Measurements from ENCODE around the gene SRCIN1. TPM values are rescaled to one million over a fixed set of nuclear protein-coding genes. Genes with fewer than 3 reads are reported as not detected.

SRCIN1 gene
- total and polyA plus RNA-seq, 2 donors (not counting 1 experiment from before 2014, with no cell fraction given) = 0.44 to 1.1 TPM

DNA sequence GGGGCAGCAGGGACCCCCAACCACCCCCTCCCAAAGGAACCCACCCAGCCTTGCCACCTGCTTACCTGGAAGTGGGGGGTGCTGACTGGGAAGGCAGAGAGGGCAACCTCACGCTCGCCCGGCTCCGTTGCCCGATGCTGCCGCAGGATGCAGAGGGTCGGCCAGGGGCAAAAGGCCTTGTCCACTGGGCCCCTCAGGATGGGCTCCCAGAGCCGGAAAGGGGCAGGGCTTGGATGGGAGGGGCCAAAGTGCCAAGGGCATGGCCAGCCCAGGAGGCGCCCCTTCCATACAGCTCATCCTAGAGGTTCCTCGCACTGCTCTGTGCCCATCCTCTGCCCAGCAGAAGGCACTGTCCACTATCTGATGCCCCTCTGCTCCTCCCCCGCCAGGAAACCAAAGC is 59.4 kb downstream of the SRCIN1 start:
- peaks cover 25% of the 10 kb centered on the region for H3K27me3 Mint-ChIP-seq

DNA sequence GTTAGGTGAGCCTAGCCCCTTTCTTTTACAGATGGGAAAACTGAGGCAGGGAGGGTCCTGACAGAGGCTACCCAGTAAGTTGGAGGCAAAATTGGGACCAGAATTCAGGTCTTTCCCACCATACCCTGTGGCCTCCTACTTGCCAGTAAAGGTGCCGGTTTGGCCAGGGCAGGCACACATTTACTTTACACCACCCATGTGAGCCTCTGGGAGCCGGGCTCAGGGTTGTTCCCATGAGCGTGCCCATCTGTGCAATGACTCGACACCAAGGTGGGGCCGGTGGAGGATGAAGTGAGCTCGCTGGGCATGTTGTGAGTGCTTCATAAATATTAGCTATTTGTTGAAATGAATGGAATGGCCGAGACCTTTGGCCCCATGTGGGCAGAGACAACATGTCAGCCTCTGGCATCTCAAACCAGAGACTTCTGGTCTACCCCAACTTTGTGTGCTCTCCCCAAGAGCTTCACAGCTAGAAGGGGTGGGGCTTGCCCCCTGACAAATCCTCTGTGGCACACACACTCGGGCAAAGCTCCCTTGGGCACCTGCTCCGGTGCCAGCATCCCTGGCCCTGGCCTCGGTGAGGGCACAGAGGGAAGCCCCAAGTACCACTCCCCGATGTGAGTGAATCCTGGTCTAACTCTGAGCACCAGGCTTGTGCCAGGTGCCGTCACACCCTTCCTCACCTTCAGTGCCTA is 60.1 kb downstream of the SRCIN1 start:
- Histone ChIP-seq H3K9me3 (ENCODE audit: control extremely low read depth in 1 of 3, control insufficient read depth in 2 of 3, insufficient read depth in 1 of 3, low read length in 2 of 3) (no peaks in the 10 kb centered on the region), H3K9ac (ENCODE audit: low read length) (no peak overlapping the region), H4K20me1 (ENCODE audit: control insufficient read depth, insufficient read depth, low read length, poor library complexity, severe bottlenecking) (no peaks in the 10 kb centered on the region), H3K79me2 (ENCODE audit: control insufficient read depth, insufficient read depth, low read length) (no peaks in the 10 kb centered on the region), H2AFZ (ENCODE audit: insufficient read depth, low read depth, low read length, poor library complexity, severe bottlenecking) (no peak overlapping the region), H3K4me2 (replicated peaks; ENCODE audit: low read depth, low read length, poor library complexity, severe bottlenecking) (no peak overlapping the region), H3K27me3 (replicated peaks in 1 of 4; ENCODE audit: control extremely low read depth in 1 of 4, control insufficient read depth in 3 of 4, insufficient read depth in 4 of 4, low read length in 3 of 4) (peaks cover 0 to 8% (median 1%) of the 10 kb centered on the region in 4 experiments), H3K27ac (ENCODE audit: low read length in 2 of 2) (no peak overlapping the region), H3K36me3 (replicated peaks in 1 of 2; ENCODE audit: control extremely low read depth in 1 of 2, control insufficient read depth in 1 of 2, extremely low read depth in 1 of 2, insufficient read depth in 2 of 2, low read length in 1 of 2) (no peaks in the 10 kb centered on the region), H3K4me3 (ENCODE audit: control extremely low read depth in 1 of 5, extremely low read depth in 1 of 5, insufficient read depth in 1 of 5, low read depth in 2 of 5, low read length in 4 of 5) (no peak overlapping the region), H3K4me1 (ENCODE audit: control insufficient read depth in 2 of 2, insufficient read depth in 2 of 2, low read length in 2 of 2) (no peaks in the 10 kb centered on the region)
- Mint-ChIP-seq H3K27me3 (peaks cover 24% of the 10 kb centered on the region), H3K4me3 (no peak overlapping the region), H3K27ac (no peak overlapping the region), H3K9me3 (ENCODE audit: insufficient read depth) (no peaks in the 10 kb centered on the region), H3K4me1 (no peaks in the 10 kb centered on the region)
- DNase-seq (no peak), ATAC-seq (ENCODE audit: low read depth) (no peak)
- ChIA-PET POLR2A (no interaction called here), CTCF (interaction anchor here (1.2 kb wide), 1 partner anchor 190 kb away, joined by 3 read pairs; no protein-coding TSS in a partner anchor)
- TF ChIP-seq, protein P1, sequence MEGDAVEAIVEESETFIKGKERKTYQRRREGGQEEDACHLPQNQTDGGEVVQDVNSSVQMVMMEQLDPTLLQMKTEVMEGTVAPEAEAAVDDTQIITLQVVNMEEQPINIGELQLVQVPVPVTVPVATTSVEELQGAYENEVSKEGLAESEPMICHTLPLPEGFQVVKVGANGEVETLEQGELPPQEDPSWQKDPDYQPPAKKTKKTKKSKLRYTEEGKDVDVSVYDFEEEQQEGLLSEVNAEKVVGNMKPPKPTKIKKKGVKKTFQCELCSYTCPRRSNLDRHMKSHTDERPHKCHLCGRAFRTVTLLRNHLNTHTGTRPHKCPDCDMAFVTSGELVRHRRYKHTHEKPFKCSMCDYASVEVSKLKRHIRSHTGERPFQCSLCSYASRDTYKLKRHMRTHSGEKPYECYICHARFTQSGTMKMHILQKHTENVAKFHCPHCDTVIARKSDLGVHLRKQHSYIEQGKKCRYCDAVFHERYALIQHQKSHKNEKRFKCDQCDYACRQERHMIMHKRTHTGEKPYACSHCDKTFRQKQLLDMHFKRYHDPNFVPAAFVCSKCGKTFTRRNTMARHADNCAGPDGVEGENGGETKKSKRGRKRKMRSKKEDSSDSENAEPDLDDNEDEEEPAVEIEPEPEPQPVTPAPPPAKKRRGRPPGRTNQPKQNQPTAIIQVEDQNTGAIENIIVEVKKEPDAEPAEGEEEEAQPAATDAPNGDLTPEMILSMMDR (IDR thresholded peaks at IDR 0.05) = no peak
- TF ChIP-seq EZH2 (IDR thresholded peaks at IDR 0.05; ENCODE audit: borderline replicate concordance, insufficient read depth, low read depth, low read length, poor library complexity, severe bottlenecking) = no peak
- WGBS (ENCODE audit: insufficient coverage) = 83% methylated on average over 8 of the region's 12 CpGs
- intact Hi-C loops (cut with micrococcal nuclease) = no loop called here

More for the DNA sequence above, 59.4 kb downstream of the SRCIN1 start:
- DNase-seq = no peak
- Histone ChIP-seq H3K4me1 (ENCODE audit: control insufficient read depth in 2 of 2, insufficient read depth in 2 of 2, low read length in 2 of 2) (no peaks in the 10 kb centered on the region), H2AFZ (ENCODE audit: insufficient read depth, low read depth, low read length, poor library complexity, severe bottlenecking) (no peak overlapping the region), H3K9me3 (ENCODE audit: control extremely low read depth in 1 of 3, control insufficient read depth in 2 of 3, insufficient read depth in 1 of 3, low read length in 2 of 3) (no peaks in the 10 kb centered on the region), H3K27ac (ENCODE audit: low read length in 2 of 2) (no peak overlapping the region), H3K36me3 (replicated peaks in 1 of 2; ENCODE audit: control extremely low read depth in 1 of 2, control insufficient read depth in 1 of 2, extremely low read depth in 1 of 2, insufficient read depth in 2 of 2, low read length in 1 of 2) (no peaks in the 10 kb centered on the region), H4K20me1 (ENCODE audit: control insufficient read depth, insufficient read depth, low read length, poor library complexity, severe bottlenecking) (no peaks in the 10 kb centered on the region), H3K27me3 (replicated peaks in 1 of 4; ENCODE audit: control extremely low read depth in 1 of 4, control insufficient read depth in 3 of 4, insufficient read depth in 4 of 4, low read length in 3 of 4) (peaks cover 0 to 8% (median 1%) of the 10 kb centered on the region in 4 experiments), H3K4me2 (replicated peaks; ENCODE audit: low read depth, low read length, poor library complexity, severe bottlenecking) (no peak overlapping the region), H3K4me3 (ENCODE audit: control extremely low read depth in 1 of 5, extremely low read depth in 1 of 5, insufficient read depth in 1 of 5, low read depth in 2 of 5, low read length in 4 of 5) (no peak overlapping the region), H3K79me2 (ENCODE audit: control insufficient read depth, insufficient read depth, low read length) (no peaks in the 10 kb centered on the region), H3K9ac (ENCODE audit: low read length) (no peak overlapping the region)
- WGBS (ENCODE audit: insufficient coverage) = 75% methylated on average over 5 of the region's 11 CpGs
- TF ChIP-seq, protein P1 (IDR thresholded peaks at IDR 0.05) = no peak
- no peak for TF ChIP-seq EZH2 (IDR thresholded peaks at IDR 0.05; ENCODE audit: borderline replicate concordance, insufficient read depth, low read depth, low read length, poor library complexity, severe bottlenecking)
- no peaks in the 10 kb centered on the region for H3K4me1 Mint-ChIP-seq
- ChIA-PET POLR2A (no interaction called here), CTCF (interaction anchor here (1.2 kb wide), 1 partner anchor 189 kb away, joined by 3 read pairs; no protein-coding TSS in a partner anchor)
- ATAC-seq (ENCODE audit: low read depth) = no peak
- intact Hi-C loops (cut with micrococcal nuclease) = no loop called here
- H3K27ac Mint-ChIP-seq = no peak overlapping the region
- no peak overlapping the region for H3K4me3 Mint-ChIP-seq
- H3K9me3 Mint-ChIP-seq (ENCODE audit: insufficient read depth) = no peaks in the 10 kb centered on the region

All from B cell (primary cell).